B cell (primary cell): ENCODE measurements around the gene RAB8B. TPM values are rescaled to one million over a fixed set of nuclear protein-coding genes. Genes with fewer than 3 reads are reported as not detected.

ENCODE experiments used
- ATAC-seq: fragments of 200-7000 bp; cut with Tn5 transposase; one replicate; pipeline ENCODE4 v1.10.0; 2021; ENCODE audit warnings: low read depth, mild to moderate bottlenecking, moderate number of reproducible peaks, moderate library complexity
- CTCF ChIA-PET: fragments of 350-600 bp; sonication (Branson Sonifier 250); formaldehyde crosslinking; loops from one replicate; lab custom pipeline; 2021; ENCODE audit warnings: antibody characterized with exemption, inconsistent platforms; lab: Charles Lee
- POLR2A ChIA-PET: fragments of 350-600 bp; sonication (Branson Sonifier 250); formaldehyde crosslinking; loops from one replicate; lab custom pipeline; 2021; ENCODE audit warnings: antibody characterized with exemption; lab: Charles Lee
- DNase-seq: peaks from one replicate; pipeline ENCODE4 v3.0.0; 2013
- H2AFZ ChIP-seq: 2 replicates; pipeline ENCODE4 v1.6.1; 2012; ENCODE audit warnings: mild to moderate bottlenecking, low read depth, low read length; ENCODE audit not compliant: insufficient read depth, poor library complexity, severe bottlenecking
- H3K27ac ChIP-seq, 2 donors: 1 replicate in 1 of 2; 2 replicates in 1 of 2; pipeline ENCODE4 v1.5.1; 2012 to 2013; ENCODE audit warnings: low read length in 2 of 2, mild to moderate bottlenecking in 2 of 2, moderate library complexity in 1 of 2
- H3K27me3 ChIP-seq, 4 experiments: fragments of 200-600 bp in 1 of 4; sonication (generic) in 1 of 4; replicated peaks in 1 of 4; 1 replicate in 2 of 4; 2 replicates in 2 of 4; pipeline versions ENCODE4 v1.6.1 to v1.7.0; 2013 to 2016; ENCODE audit warnings: low read length in 3 of 4, mild to moderate bottlenecking in 2 of 4, mixed read lengths in 1 of 4, moderate library complexity in 1 of 4; ENCODE audit not compliant: insufficient read depth in 4 of 4, control insufficient read depth in 3 of 4; ENCODE audit errors: control extremely low read depth in 1 of 4
- H3K36me3 ChIP-seq, 2 experiments: replicated peaks in 1 of 2; 1 replicate in 1 of 2; 2 replicates in 1 of 2; pipeline versions ENCODE4 v1.6.1 to v1.7.1; 2013; ENCODE audit warnings: low read length in 1 of 2; ENCODE audit not compliant: insufficient read depth in 2 of 2, control insufficient read depth in 1 of 2; ENCODE audit errors: control extremely low read depth in 1 of 2, extremely low read depth in 1 of 2
- H3K4me1 ChIP-seq, 2 donors: fragments of 200-600 bp in 1 of 2; sonication (generic) in 1 of 2; 1 replicate in 1 of 2; 2 replicates in 1 of 2; pipeline versions ENCODE4 v1.5.1 to v1.6.1; 2013 to 2017; ENCODE audit warnings: low read length in 2 of 2; ENCODE audit not compliant: control insufficient read depth in 2 of 2, insufficient read depth in 2 of 2
- H3K4me2 ChIP-seq: replicated peaks from 2 replicates; pipeline ENCODE3; 2012; ENCODE audit warnings: mild to moderate bottlenecking, low read depth, low read length; ENCODE audit not compliant: poor library complexity, severe bottlenecking
- H3K4me3 ChIP-seq, 5 experiments: fragments of 200-600 bp in 1 of 5; sonication (generic) in 1 of 5; 1 replicate in 3 of 5; 2 replicates in 2 of 5; pipeline versions ENCODE4 v1.5.1 to v1.7.0; 2011 to 2016; ENCODE audit warnings: low read length in 4 of 5, mild to moderate bottlenecking in 4 of 5, low read depth in 2 of 5, control low read depth in 1 of 5, moderate library complexity in 1 of 5; ENCODE audit not compliant: insufficient read depth in 1 of 5; ENCODE audit errors: control extremely low read depth in 1 of 5, extremely low read depth in 1 of 5
- H3K79me2 ChIP-seq: fragments of 200-600 bp; sonication (generic); one replicate; pipeline ENCODE4 v1.6.0; 2016; ENCODE audit warnings: low read length; ENCODE audit not compliant: control insufficient read depth, insufficient read depth
- H3K9ac ChIP-seq: fragments of 200-600 bp; sonication (generic); 2 replicates; pipeline ENCODE4 v1.6.1; 2017; ENCODE audit warnings: mild to moderate bottlenecking, low read length, moderate library complexity
- H3K9me3 ChIP-seq, 3 donors: one replicate each; pipeline versions ENCODE4 v1.6.1 to v1.7.1; 2013; ENCODE audit warnings: low read length in 2 of 3; ENCODE audit not compliant: control insufficient read depth in 2 of 3, insufficient read depth in 1 of 3; ENCODE audit errors: control extremely low read depth in 1 of 3
- H4K20me1 ChIP-seq: 2 replicates; pipeline ENCODE4 v1.6.0; 2012; ENCODE audit warnings: mild to moderate bottlenecking, low read length; ENCODE audit not compliant: insufficient read depth, control insufficient read depth, poor library complexity, severe bottlenecking
- H3K27ac Mint-ChIP-seq: one replicate; pipeline ENCODE4 v1.8.0; 2021; ENCODE audit warnings: mixed read lengths
- H3K27me3 Mint-ChIP-seq: one replicate; pipeline ENCODE4 v1.8.0; 2021; ENCODE audit warnings: mixed read lengths
- H3K4me1 Mint-ChIP-seq: one replicate; pipeline ENCODE4 v1.8.0; 2021; ENCODE audit warnings: mixed read lengths
- H3K4me3 Mint-ChIP-seq: one replicate; pipeline ENCODE4 v1.8.0; 2021; ENCODE audit warnings: mixed read lengths
- H3K9me3 Mint-ChIP-seq: one replicate; pipeline ENCODE4 v1.8.0; 2022; ENCODE audit warnings: mixed read lengths; ENCODE audit not compliant: insufficient read depth
- EZH2 ChIP-seq: IDR thresholded peaks from 2 replicates; pipeline ENCODE4 v1.6.1; 2012; ENCODE audit warnings: borderline replicate concordance, low read depth, mild to moderate bottlenecking, moderate library complexity, low read length; ENCODE audit not compliant: insufficient read depth, poor library complexity, severe bottlenecking
- WGBS: methylation state at CpG from one replicate; pipeline ENCODE4 v1.1.5; 2013; ENCODE audit warnings: missing lambda C conversion rate; ENCODE audit not compliant: insufficient coverage; 5-methylcytosine and 5-hydroxymethylcytosine counted together
- intact Hi-C: fragments of 100-400 bp; cut with micrococcal nuclease; formaldehyde crosslinking; loops from one replicate; pipeline ENCODE4 v1.10.0; 2022
- polyA plus RNA-seq: library from polyadenylated mRNA; depleted of rRNA; stranded (reverse); fragments of >200 nt; gene quantifications from 2 replicates; pipeline ENCODE4 v1.2.3, GENCODE V29; 2012
- total RNA-seq, 2 donors: library from RNA; stranded (reverse); fragments of 120-200 nt in 1 of 2; gene quantifications; 1 replicate in 1 of 2; 2 replicates in 1 of 2; pipeline versions ENCODE4 v1.2.3 to v1.2.4, GENCODE V29; 2013 to 2022
- TF ChIP-seq, protein P1 (sequence below): fragments of 200-600 bp; IDR thresholded peaks from one replicate; pipeline ENCODE4 v1.8.0; 2022; ENCODE audit warnings: antibody characterized with exemption, mild to moderate bottlenecking

Gene RAB8B
- total and polyA plus RNA-seq, 2 donors (not counting 1 experiment from before 2014, with no cell fraction given): 9.6 to 61.3 TPM

DNA sequence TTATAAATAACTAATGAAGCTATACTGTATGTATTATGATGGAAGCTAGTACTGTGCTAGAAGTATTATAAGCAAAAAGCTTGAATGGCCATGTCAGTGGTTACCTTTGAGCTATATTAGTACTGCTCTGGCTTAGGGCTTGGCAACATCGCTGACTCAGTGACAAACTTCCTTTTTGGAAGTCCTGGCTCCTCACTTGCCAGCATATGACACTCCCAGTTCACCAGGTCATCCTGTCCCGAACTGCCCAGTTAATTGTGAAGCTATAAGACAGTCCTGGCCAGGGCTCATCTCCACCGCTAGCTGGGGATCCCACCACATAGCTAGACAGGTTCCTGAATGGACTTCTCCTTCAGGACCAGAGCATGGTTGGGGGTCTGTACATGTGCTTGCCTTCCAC is 31.9 kb downstream of the RAB8B start:
- ChIA-PET CTCF (interaction anchor here (0.6 to 1.0 kb wide), 2 partner anchors 55 to 711 kb away, joined by 3 to 4 read pairs; no protein-coding TSS in a partner anchor), POLR2A (no interaction called here)
- WGBS: 100% methylated on average over 1 of the region's 3 CpGs
- intact Hi-C loops: no loop called here
- Histone ChIP-seq H3K27me3 (no peaks in the 10 kb centered on the region), H2AFZ (no peak overlapping the region), H3K36me3 (peaks cover 3 to 11% of the 10 kb centered on the region in 2 experiments), H3K4me2 (no peak overlapping the region), H4K20me1 (peaks cover 62% of the 10 kb centered on the region), H3K9ac (no peak overlapping the region), H3K9me3 (no peaks in the 10 kb centered on the region), H3K4me3 (no peak overlapping the region), H3K79me2 (peaks cover 94% of the 10 kb centered on the region), H3K4me1 (peaks cover 1 to 3% of the 10 kb centered on the region in 2 donors), H3K27ac (no peak overlapping the region)
- DNase-seq: no peak
- Mint-ChIP-seq H3K27me3 (no peaks in the 10 kb centered on the region), H3K27ac (no peak overlapping the region), H3K4me1 (peaks cover 42% of the 10 kb centered on the region), H3K9me3 (no peaks in the 10 kb centered on the region), H3K4me3 (no peak overlapping the region)
- TF ChIP-seq, protein P1, sequence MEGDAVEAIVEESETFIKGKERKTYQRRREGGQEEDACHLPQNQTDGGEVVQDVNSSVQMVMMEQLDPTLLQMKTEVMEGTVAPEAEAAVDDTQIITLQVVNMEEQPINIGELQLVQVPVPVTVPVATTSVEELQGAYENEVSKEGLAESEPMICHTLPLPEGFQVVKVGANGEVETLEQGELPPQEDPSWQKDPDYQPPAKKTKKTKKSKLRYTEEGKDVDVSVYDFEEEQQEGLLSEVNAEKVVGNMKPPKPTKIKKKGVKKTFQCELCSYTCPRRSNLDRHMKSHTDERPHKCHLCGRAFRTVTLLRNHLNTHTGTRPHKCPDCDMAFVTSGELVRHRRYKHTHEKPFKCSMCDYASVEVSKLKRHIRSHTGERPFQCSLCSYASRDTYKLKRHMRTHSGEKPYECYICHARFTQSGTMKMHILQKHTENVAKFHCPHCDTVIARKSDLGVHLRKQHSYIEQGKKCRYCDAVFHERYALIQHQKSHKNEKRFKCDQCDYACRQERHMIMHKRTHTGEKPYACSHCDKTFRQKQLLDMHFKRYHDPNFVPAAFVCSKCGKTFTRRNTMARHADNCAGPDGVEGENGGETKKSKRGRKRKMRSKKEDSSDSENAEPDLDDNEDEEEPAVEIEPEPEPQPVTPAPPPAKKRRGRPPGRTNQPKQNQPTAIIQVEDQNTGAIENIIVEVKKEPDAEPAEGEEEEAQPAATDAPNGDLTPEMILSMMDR: no peak
- TF ChIP-seq EZH2: no peak
- ATAC-seq: no peak

DNA sequence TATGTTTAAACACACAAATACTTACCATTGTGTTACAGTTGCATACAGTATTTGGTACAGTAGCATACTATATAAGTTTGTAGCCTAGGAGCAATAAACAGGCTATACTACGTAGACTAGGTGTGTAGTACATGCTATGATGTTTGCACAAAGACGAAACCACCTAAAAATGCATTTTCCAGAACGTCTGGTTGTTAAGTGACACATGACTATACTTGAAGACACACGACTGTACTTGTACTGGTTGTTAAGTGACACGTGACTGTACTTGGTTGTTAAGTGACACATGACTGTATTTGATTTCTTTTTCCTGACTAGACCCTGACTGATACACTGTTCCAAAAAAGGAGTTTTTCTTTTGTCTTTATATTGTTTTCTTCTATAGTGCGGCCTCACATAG is 34.1 kb downstream of the RAB8B start:
- no peak overlapping the region for H3K27ac Mint-ChIP-seq
- POLR2A ChIA-PET: no interaction called here
- H3K9me3 ChIP-seq: no peaks in the 10 kb centered on the region
- no peaks in the 10 kb centered on the region for H3K27me3 ChIP-seq
- ATAC-seq: no peak
- H3K4me3 ChIP-seq: no peak overlapping the region
- H3K4me3 Mint-ChIP-seq: no peak overlapping the region
- H3K9me3 Mint-ChIP-seq: no peaks in the 10 kb centered on the region
- H3K27ac ChIP-seq: no peak overlapping the region
- 93% methylated on average over 3 of the region's 6 CpGs for WGBS
- H3K27me3 Mint-ChIP-seq: no peaks in the 10 kb centered on the region
- peaks cover 0 to 8% of the 10 kb centered on the region in 2 donors for H3K4me1 ChIP-seq
- peaks cover 51% of the 10 kb centered on the region for H3K4me1 Mint-ChIP-seq
- TF ChIP-seq EZH2: no peak
- TF ChIP-seq, protein P1: no peak
- no peak overlapping the region for H3K9ac ChIP-seq
- H3K36me3 ChIP-seq: peaks cover 3 to 15% of the 10 kb centered on the region in 2 experiments
- intact Hi-C loops: no loop called here
- H4K20me1 ChIP-seq: peaks cover 72% of the 10 kb centered on the region
- no peak overlapping the region for H2AFZ ChIP-seq
- H3K79me2 ChIP-seq: peaks cover 96% of the 10 kb centered on the region
- no peak for DNase-seq
- CTCF ChIA-PET: no interaction called here
- H3K4me2 ChIP-seq: no peak overlapping the region
